ENCODE results near the gene PCDHB14.
"Not testable (repeated sequence)": the region's sequence is repeated elsewhere in the genome, so short reads cannot be mapped to it uniquely, and the experiment has no call there.

The PCDHB14 gene

GRCh38 chr5:141223112-141223783 is at the start of gene PCDHB14:
PCDHB14 (plus strand) TSS chr5:141223343; CDS start chr5:141223506, 163 bp downstream.
- peak; percentile 27 for DNase-seq

GRCh38 chr5:141174291-141175104 is 48.6 kb upstream of the PCDHB14 start:
- not testable (repeated sequence) for DNase-seq

GRCh38 chr5:141175933-141176332 is 47.2 kb upstream of the PCDHB14 start:
- DNase-seq, result no peak

DNA sequence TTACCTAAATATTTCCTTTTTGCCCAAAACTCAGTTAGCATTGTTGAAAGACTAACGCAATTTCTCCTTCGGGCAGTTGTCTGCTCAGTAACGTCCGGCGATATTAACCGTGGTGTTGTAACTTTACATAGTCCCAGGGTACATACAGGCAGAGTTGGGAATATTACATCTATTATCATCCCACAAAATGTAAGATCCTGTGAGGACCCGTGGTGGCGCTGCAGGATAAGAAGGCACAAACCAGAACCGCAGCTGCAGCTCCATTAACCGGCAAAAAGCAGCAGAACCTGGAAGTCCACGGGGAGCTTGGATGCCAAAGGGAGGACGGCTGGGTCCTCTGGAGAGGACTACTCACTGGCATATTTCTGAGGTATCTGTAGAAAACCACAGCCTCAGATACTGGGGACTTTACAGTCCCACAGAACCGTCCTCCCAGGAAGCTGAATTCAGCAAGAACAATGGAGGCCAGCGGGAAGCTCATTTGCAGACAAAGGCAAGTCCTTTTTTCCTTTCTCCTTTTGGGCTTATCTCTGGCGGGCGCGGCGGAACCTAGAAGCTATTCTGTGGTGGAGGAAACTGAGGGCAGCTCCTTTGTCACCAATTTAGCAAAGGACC is 45.5 kb upstream of the PCDHB14 start, which contains the start of gene PCDHB8:
Gene PCDHB8 (plus strand): TSS at position 214 of the 615 bp plus-strand sequence. CDS start 245 bp downstream, at position 459.
- DNase-seq, result not testable (repeated sequence)

DNA sequence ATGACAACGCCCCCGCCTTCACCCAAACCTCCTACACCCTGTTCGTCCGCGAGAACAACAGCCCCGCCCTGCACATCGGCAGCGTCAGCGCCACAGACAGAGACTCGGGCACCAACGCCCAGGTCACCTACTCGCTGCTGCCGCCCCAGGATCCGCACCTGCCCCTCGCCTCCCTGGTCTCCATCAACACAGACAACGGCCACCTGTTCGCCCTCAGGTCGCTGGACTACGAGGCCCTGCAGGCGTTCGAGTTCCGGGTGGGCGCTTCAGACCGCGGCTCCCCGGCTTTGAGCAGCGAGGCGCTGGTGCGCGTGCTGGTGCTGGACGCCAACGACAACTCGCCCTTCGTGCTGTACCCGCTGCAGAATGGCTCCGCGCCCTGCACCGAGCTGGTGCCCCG is 43.8 kb upstream of the PCDHB14 start:
- not testable (repeated sequence) for DNase-seq

DNA sequence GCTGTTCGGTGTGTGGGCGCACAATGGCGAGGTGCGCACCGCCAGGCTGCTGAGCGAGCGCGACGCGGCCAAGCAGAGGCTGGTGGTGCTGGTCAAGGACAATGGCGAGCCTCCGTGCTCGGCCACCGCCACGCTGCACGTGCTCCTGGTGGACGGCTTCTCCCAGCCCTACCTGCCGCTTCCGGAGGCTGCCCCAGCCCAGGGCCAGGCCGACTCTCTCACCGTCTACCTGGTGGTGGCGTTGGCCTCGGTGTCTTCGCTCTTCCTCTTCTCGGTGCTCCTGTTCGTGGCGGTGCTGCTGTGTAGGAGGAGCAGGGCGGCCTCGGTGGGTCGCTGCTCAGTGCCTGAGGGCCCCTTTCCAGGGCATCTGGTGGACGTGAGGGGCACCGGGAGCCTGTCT is 43.3 kb upstream of the PCDHB14 start:
- DNase-seq, result not testable (repeated sequence)

DNA sequence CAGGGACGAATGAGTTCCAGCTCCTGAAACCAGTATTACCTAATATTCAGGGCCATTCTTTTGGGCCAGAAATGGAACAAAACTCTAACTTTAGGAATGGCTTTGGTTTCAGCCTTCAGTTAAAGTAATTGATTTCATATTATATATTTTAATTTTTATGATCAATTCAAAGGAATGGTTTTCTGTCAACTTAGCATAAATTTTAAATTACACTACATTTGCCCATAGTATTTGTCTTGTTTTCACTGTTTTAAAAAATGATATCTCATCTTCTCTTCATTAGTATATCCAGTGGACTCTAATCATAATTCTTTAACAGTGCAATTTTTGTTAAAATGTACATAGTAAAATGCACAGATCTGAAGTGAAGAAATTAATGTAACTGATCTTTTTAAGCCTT is 42.8 kb upstream of the PCDHB14 start:
- DNase-seq, result no peak

DNA sequence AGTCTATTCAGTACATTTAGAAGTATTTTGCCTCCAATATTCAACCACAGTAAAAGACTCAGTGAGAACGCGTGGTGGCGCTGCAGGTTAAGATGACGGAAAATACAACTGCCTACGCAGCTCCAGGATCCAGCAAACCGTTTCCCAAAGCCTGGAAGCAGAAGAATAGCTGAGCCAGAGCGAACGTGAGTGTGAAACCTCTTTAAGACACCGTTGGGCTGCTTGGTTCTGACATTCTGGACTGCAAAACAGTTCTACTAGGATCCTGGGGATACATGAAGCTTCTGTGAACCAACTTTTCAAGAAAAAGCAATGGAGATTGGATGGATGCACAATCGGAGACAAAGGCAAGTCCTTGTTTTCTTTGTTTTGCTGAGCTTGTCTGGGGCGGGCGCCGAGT is 40.9 kb upstream of the PCDHB14 start, which contains the start of gene PCDHB16:
Gene PCDHB16 (plus strand): TSS at position 140 of the 400 bp plus-strand sequence. CDS start 173 bp downstream, at position 313.
- DNase-seq, result peak; percentile 9

- not testable (repeated sequence) for DNase-seq
These were observed 38.9 kb upstream of the PCDHB14 start for GRCh38 chr5:141184117-141184855.

- DNase-seq, result peak; percentile 71
These were observed 36.1 kb upstream of the PCDHB14 start, which contains the start of gene PCDHB9 for GRCh38 chr5:141186897-141187512. PCDHB9 (plus strand) TSS chr5:141187161; CDS start chr5:141187319, 158 bp downstream.

- DNase-seq, result not testable (repeated sequence)
These were observed 34.5 kb upstream of the PCDHB14 start for GRCh38 chr5:141188682-141189081.

DNA sequence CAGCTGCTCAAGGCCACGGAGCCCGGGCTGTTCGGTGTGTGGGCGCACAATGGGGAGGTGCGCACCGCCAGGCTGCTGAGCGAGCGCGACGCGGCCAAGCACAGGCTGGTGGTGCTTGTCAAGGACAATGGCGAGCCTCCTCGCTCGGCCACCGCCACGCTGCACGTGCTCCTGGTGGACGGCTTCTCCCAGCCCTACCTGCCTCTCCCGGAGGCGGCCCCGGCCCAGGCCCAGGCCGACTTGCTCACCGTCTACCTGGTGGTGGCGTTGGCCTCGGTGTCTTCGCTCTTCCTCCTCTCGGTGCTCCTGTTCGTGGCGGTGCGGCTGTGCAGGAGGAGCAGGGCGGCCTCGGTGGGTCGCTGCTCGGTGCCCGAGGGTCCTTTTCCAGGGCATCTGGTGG is 34.0 kb upstream of the PCDHB14 start:
- not testable (repeated sequence) for DNase-seq

GRCh38 chr5:141192110-141192725 is 30.9 kb upstream of the PCDHB14 start, which contains the start of gene PCDHB10:
PCDHB10 (plus strand) TSS chr5:141192353; CDS start chr5:141192553, 200 bp downstream.
- no peak for DNase-seq

- DNase-seq, result not testable (repeated sequence)
These were observed 28.8 kb upstream of the PCDHB14 start for GRCh38 chr5:141194332-141194731.

DNA sequence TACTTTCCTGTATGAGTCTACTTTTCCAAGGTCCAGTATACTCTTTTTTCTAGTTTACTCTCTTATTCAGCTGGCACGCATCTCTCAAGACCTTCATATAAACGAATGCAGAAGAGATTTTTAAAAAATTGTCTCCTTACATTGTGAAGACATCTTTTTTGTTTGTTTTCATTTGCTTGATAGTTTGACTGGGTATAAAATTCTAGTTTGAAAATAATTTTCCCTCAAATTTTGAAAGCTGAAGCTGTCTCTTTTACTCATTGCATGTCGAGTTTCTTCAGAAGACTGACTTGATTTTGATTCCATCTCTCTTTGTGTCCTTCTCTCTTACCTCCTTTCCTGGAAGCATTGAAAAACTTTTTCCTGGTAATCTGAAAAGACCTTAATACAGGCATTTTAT is 26.8 kb upstream of the PCDHB14 start:
- DNase-seq, result no peak

GRCh38 chr5:141199359-141200235 is 23.5 kb upstream of the PCDHB14 start, which contains the start of gene PCDHB11:
PCDHB11 (plus strand) TSS chr5:141199627; CDS start chr5:141199775, 148 bp downstream.
- DNase-seq, result no peak

GRCh38 chr5:141201126-141201525 is 22.0 kb upstream of the PCDHB14 start:
- DNase-seq, result not testable (repeated sequence)

DNA sequence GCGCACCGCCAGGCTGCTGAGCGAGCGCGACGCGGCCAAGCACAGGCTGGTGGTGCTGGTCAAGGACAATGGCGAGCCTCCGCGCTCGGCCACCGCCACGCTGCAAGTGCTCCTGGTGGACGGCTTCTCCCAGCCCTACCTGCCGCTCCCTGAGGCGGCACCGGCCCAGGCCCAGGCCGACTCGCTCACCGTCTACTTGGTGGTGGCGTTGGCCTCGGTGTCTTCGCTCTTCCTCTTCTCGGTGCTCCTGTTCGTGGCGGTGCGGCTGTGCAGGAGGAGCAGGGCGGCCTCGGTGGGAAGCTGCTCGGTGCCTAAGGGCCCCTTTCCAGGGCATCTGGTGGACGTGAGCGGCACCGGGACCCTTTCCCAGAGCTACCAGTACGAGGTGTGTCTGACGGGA is 21.5 kb upstream of the PCDHB14 start:
- DNase-seq, result not testable (repeated sequence)

GRCh38 chr5:141208478-141208877 is 14.7 kb upstream of the PCDHB14 start, which contains the start of gene PCDHB12:
PCDHB12 (plus strand) TSS chr5:141208719; CDS start chr5:141208908, 189 bp downstream.
- no peak for DNase-seq

DNA sequence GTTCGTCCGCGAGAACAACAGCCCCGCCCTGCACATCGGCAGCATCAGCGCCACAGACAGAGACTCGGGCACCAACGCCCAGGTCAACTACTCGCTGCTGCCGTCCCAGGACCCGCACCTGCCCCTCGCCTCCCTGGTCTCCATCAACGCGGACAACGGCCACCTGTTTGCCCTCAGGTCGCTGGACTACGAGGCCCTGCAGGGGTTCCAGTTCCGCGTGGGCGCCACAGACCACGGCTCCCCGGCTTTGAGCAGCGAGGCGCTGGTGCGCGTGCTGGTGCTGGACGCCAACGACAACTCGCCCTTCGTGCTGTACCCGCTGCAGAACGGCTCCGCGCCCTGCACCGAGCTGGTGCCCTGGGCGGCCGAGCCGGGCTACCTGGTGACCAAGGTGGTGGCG is 12.9 kb upstream of the PCDHB14 start:
- DNase-seq, result not testable (repeated sequence)
